NCI-H446 (cell line): ENCODE measurements around the gene TMEM144.
"Not testable (repeated sequence)": the region's sequence is repeated elsewhere in the genome, so short reads cannot be mapped to it uniquely, and the experiment has no call there.

ENCODE experiments used
- DNase-seq, 2 experiments: peaks; one replicate each; lab custom pipeline; 2025; lab: John Stamatoyannopoulos, UW

The TMEM144 gene

DNA sequence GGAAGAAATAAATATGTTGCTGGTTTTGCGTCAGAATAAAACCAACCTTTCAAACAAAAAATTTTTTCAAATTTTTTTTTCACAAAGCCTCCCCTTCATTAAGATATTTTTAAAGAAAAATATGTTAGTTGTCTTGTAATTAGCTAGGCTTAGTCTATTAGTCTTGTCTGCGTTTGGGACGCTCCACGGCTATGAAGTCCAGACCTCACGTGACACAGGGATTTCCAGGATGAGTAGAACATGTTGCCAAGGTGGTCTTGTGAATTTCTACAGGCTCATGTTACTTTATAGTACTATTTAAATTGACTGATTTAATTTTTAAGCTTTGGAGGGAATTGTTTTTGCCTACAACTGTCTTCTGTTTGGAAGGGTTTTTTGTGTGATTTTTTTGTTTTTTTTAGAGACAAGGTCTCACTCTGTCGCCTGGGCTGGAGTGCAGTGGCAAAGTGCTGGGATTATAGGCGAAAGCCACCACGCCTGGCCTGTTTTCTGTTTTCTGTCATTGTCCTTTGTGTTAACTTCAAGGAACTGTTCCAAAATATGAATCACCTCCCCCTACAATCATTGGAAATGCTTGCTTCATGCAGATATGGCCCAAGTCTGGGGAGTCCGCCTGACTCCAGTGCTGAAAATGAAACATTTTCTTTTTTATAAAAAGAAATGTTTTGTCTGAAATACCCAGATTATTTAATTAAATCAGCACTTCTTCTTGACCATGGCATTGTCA lies 26.2 kb downstream of the TMEM144 start:
- DNase-seq = no peak

- no peak for DNase-seq
These were observed 28.3 kb downstream of the TMEM144 start for GRCh38 chr4:158238575-158238974.

DNA sequence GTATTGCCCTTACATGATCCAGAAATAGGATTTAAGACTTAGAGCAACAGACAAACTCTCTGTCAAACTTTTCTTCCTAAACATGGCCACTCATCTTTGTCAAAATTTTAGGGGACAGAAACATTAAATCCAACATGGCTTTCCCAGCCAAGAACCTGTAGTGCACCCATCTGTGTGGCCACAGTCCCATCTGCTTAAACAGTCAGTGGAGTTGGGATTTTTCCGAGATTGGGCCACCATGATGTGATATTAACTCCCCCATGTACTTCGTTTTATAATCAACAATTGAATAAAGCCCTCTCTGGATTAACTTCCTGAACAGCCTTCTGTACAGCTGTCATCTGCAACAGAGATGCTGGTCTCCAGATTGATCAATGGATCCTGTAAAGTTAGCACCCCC lies 28.9 kb downstream of the TMEM144 start:
- DNase-seq = peak in 1 of 2 experiments; percentile 8

GRCh38 chr4:158243071-158243470 lies 32.8 kb downstream of the TMEM144 start:
- no peak for DNase-seq

DNA sequence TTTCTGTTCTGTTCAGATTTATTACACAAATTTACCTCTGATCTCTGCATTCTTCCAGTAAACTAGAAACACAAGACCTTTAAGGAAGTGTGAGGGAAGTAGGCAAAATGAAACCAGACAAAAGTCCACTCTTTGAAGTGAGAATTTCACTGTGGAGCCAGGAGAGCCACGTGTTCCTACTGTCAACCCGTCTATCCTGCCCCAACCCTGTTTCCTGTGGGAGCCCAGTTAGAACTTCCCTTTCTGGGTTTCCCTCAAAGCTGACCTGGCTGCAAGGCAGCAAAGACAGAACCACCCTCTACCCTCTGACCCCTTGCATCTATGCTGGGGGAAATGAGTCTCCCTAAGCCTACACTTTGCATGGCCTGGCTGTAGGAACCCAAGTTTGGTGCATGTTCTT lies 40.0 kb downstream of the TMEM144 start:
- no peak for DNase-seq

- peak in 1 of 2 experiments; percentile 71 for DNase-seq
These were observed 43.2 kb downstream of the TMEM144 start for GRCh38 chr4:158253350-158253980.

DNA sequence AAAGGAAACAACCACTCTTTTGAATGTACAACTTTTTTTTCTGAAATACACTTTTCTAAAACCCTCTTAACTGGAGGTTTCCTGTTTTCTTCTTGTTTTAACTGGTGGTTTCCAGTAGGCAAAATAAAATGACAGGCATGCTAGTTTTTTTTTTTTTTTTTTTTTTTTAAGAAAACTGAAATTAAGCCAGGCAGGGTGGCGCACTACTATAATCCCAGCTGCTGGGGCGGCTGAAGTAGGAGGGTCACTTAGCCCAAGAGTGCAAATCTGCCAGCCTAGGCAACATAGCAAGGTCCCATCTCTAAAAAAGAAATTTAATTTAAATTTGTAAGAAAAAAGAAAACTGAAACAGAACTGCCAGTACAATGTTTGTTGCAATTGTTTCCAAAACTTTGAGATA lies 44.0 kb downstream of the TMEM144 start:
- DNase-seq = no peak

- DNase-seq = peak in 1 of 2 experiments; percentile 63
These were observed 45.5 kb downstream of the TMEM144 start for GRCh38 chr4:158255727-158256324.

GRCh38 chr4:158259955-158260575 lies 49.8 kb downstream of the TMEM144 start:
- DNase-seq = peak in 1 of 2 experiments; percentile 68

DNA sequence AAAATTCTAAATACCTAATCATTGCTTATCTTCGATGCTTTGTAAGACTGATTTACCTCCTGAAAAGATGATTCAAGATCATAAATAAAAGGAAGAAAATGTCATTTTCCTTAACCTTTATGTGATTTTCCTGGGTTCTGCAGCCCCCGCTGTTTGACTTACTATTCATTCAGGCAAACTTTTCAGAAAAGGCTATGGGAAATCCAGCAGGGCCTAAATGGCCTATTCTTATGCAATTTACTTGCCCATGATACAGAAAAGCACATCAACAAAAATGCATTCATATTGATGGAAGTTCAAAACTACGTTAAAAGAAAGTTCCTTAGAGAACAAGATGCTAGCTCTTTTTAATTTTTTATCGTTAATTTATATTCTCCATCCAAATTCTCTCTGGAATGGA lies 51.2 kb downstream of the TMEM144 start:
- no peak for DNase-seq

DNA sequence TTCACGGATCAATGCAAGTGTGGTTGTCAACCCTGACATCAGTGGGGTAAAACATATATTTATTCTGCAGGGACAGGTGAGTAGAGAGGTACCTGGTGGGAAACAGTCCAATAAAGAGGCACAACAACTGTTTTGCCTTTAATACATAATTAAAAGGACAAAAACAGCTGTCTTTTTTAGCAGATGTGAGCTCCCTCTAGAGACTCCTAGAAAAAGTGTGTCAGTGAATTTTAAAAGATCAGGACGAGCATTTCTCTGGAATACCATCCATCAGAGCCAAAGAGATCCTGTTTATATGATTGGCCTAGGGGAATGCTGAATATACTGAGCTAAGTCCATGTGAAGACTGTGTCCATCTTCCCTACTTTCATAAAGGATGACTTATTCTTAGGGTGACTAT lies 58.3 kb downstream of the TMEM144 start:
- DNase-seq = no peak

- DNase-seq = no peak
These were observed 64.3 kb downstream of the TMEM144 start for GRCh38 chr4:158274636-158275035.

- no peak for DNase-seq
These were observed 67.3 kb downstream of the TMEM144 start for GRCh38 chr4:158277558-158277957.

GRCh38 chr4:158279052-158279451 lies 68.8 kb downstream of the TMEM144 start:
- DNase-seq = not testable (repeated sequence)

GRCh38 chr4:158280856-158281255 lies 70.6 kb downstream of the TMEM144 start:
- DNase-seq = no peak

- no peak for DNase-seq
These were observed 72.0 kb downstream of the TMEM144 start for GRCh38 chr4:158282252-158282651.

DNA sequence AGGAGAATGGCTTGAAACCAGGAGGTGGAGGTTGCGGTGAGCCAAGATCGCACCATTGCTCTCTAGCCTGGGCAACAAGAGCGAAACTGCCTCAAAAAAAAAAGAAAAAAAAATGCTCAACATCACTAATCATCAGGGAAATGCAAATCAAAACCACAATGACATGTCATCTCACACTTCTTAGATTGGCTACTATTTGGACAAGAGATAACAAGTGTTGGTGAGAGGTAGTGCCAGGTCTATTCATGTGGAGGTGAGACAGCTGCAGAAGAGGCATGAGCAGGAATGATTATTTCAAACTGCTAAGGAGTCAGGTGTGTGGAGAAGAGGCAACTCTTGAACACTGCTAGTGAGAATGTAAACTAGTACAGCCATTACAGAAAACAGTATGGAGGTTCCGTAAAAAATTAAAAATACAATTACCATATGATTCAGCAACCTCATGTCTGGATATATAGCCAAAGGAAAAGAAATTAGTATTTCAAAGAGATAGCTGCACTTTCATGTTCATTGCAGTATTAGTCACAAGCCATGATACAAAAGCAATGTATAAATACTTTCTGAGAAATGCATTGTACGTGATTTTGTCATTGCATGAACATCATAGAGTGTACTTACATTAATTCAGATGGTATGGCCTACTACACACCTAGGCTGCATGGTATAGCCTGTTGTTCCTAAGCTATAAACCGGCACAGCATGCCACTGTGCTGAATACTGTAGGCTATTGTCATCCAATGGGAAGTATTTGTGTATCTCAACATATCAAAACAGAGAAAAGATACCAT lies 75.3 kb downstream of the TMEM144 start:
- no peak for DNase-seq

GRCh38 chr4:158290912-158291311 lies 80.6 kb downstream of the TMEM144 start:
- DNase-seq = no peak

- DNase-seq = no peak
These were observed 81.2 kb downstream of the TMEM144 start for GRCh38 chr4:158291334-158292055.

DNA sequence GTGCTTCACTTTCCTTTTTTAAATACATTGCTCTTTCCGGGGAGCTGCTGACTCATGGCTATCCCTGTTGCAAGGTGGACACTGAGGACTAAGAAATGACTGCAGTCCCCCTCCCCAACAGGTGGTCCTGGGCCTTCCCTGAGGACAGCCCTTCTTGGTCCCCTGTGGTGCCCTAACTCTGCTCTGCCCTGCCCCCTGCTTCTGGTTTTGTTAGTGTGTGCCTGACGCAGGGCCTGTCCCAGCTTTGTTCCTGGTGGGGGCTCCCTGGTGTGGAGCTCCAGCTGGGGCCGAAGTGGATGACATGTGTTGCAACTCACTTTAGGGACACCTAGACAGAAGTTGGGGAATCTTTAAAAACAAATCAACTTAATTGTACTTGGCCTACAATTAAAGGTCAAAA lies 81.9 kb downstream of the TMEM144 start:
- DNase-seq = no peak

GRCh38 chr4:158295053-158295452 lies 84.8 kb downstream of the TMEM144 start:
- DNase-seq = no peak
